A549 treated with AZD9567 at 1 μM for 4 hours (cell line): ENCODE results near the gene F9. TPM values are rescaled to one million over a fixed set of nuclear protein-coding genes. Genes with fewer than 3 reads are reported as not detected.

Source experiments
- total RNA-seq: library from RNA; stranded (reverse); fragments of 200-300 nt; extraction: Qiagen RNA extraction; gene quantifications from 5 replicates; pipeline ENCODE4 v1.2.3, GENCODE V29; 2022; ENCODE audit not compliant: insufficient read depth

The F9 gene
- not detected in 5 replicates for total RNA-seq

GRCh38 chrX:139530550-139530949 lies at the start of gene F9:
F9 (plus strand) TSS chrX:139530739; CDS start chrX:139530765, 26 bp downstream.

Other genes with a start within 250 kb of the F9 start
- 0.02 to 0.08 TPM (median 0.06 TPM) in 4 of 5 replicates, not detected in the other for gene MCF2, start 177.4 kb downstream of the F9 start, total RNA-seq